HG03066 (cell line): ENCODE data around the gene FNDC7.
"Not testable (repeated sequence)": the region's sequence is repeated elsewhere in the genome, so short reads cannot be mapped to it uniquely, and the experiment has no call there.

Experiments used
- ATAC-seq: cut with Tn5 transposase; IDR thresholded peaks from one replicate; pipeline ENCODE4 v1.9.1; 2021; ENCODE audit warnings: low read depth; ENCODE audit not compliant: unreplicated experiment

FNDC7 gene

GRCh38 chr1:108692724-108693655 lies 19.7 kb upstream of the FNDC7 start:
- peak; percentile 50 for ATAC-seq

- no peak for ATAC-seq
Observed at GRCh38 chr1:108695535-108695934, 17.2 kb upstream of the FNDC7 start.

- ATAC-seq = no peak
Observed at GRCh38 chr1:108699375-108700332, 13.1 kb upstream of the FNDC7 start.

DNA sequence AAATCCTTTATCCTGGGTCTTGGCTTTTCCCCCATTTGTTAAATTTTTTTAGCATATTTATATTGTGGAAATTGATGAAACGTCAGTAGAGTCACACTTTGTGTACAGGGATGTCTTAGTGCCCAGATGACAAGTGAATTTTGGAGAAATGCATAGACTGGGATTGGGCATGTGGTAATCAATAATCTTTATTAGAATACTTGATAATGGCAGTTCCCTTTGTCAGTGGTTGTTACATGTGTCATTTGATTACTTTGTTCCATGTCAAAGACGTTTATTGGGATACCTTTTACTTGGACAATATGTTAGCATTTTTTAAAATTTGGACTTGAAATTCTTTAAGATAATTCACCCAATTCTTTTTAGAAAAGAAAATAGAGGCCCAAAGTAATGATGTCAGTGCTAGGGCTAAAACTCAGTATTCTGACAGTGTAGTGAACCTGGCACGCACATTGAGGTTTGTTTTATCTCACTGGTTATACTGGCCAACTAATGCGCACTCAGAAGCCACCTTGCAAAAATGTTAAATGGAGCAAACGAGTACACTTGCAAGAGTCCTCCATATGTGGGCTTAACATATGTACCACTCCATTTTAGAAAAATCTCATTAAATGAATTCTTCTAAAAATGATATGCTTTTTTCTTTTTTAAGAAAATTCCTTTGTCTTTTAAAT lies 11.4 kb upstream of the FNDC7 start:
- no peak for ATAC-seq

- not testable (repeated sequence) for ATAC-seq
Observed at GRCh38 chr1:108702109-108702508, 10.6 kb upstream of the FNDC7 start.

- no peak for ATAC-seq
Observed at GRCh38 chr1:108703939-108704338, 8.8 kb upstream of the FNDC7 start.

- ATAC-seq = no peak
Observed at GRCh38 chr1:108704496-108704895, 8.2 kb upstream of the FNDC7 start.

GRCh38 chr1:108706643-108707042 lies 6.1 kb upstream of the FNDC7 start:
- no peak for ATAC-seq

DNA sequence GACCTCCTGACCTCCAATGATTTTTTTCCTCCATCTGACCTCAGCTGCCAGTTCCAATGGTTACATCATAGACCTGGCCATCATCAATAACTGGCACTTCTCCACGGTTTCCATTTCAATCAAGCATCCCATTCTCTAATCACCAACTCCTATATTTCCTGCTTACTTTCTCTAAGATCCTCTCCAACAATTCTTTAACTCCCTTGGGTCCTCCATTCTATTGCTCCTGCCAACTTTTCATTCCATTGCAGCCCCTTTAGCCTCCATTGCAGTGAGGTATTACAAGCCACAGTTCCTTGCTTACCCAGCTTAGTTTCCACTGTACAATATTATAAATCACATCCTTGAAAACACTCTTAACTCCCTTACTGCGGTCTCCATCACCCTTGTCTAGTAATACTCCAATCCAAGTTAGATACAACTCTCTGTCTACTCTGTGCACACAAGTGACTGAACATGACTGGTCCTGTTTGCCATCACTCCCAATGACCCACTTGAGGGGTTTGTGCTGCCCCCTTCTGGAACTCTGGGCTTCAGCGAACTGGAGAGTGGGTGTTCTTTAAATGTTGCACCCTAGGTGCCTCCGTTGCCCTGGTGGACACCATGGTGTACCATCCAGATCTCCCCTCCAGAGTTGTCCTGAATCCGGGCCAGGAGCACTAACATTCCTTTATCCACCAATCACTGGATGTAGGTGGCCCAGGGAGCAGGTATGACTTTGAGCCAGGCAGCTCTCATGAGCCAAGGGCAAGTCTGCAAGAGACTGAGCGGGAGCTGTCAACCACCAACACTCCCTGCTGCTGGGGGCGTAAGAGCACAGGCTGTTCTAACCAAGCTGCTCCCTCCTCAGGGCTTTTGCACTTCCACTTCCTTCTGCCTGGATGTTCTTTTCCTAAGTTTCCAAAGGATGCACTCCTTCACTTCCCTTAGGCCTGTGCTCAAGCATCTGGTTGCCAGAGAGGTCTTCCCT lies 3.7 kb upstream of the FNDC7 start:
- ATAC-seq = no peak

- ATAC-seq = no peak
Observed at GRCh38 chr1:108715932-108716331, 3.2 kb downstream of the FNDC7 start.

- ATAC-seq = no peak
Observed at GRCh38 chr1:108716437-108717230, 3.9 kb downstream of the FNDC7 start.

- no peak for ATAC-seq
Observed at GRCh38 chr1:108717774-108718316, 5.1 kb downstream of the FNDC7 start.

DNA sequence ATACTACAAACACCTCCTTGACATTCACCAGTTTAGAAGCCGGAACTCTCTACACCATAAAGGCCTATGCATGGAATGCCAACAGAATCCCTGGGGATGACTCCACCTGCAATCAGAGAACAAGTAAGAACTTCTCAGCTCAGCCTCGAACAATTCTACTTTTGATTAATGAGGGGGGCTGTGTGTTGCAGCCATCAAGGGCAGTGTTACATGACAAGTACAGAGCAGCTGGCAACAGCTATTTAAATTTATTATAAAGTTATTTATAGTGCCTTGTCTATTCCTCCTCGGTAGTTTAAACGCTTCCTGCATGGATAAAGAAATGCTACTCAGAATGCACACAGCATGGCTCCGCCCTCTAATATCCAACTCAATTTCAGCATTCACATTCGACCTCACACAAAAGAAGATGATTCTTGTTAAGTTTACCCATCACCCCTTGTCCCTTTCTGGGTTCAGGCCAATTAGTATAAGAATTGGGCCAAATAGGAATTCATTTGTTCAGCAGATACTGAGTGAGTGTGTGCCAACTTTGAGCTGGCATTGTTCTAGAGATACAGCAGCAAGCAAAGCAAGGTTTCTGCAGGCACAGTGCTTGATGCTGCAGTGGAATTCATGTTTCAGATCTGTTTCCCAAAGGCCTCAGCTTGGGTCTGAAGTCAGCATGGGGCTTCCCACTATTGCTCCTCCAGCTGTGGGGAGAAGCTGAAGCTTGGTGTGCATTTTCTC lies 6.4 kb downstream of the FNDC7 start:
- ATAC-seq = no peak

- no peak for ATAC-seq
Observed at GRCh38 chr1:108719656-108720435, 7.1 kb downstream of the FNDC7 start.

DNA sequence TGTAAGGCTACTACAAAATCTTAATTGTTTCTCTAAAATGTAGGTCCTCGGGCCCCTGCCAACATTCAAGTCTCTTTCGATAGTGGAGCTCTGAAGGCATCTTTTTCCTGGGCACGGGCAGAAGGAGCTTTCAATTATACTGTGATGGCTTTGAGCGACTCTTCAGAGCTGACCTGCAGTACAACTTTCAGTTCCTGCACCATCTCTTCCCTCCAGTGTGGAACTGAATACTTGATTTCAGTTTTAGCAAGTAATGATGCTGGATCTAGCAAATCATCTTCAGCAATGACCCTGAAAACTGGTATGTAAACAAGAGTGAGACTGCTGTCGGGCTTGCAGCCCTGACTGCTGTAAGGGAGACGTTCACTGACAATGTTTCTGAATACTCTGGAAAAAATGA lies 9.6 kb downstream of the FNDC7 start:
- no peak for ATAC-seq

GRCh38 chr1:108725906-108726305 lies 13.2 kb downstream of the FNDC7 start:
- no peak for ATAC-seq

DNA sequence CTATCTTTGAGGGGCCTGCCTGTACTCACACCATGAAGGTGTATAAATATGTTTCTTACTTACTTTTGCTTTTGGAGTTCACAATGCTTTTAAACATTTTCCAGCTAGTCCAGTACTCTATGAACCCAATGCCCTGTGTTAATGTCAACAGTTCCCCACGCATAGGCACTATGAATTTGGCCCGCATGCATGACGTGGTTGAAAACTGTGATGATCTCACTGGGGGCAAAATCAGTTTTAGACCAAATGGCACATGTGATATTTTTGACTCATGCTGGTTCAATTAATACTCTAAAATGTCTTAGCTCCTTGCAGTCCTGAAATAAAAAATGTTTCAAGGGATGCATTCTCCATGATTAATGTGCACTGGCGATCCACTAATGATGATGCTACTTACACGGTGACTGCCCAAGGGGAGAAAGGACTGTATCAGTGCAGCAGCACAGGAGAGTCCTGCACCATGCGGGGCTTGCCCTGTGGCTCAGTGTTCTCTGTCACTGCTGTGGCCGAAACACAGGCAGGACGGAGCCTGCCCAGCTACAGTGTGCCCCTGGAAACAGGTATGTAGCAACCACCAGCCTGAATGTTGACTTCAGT lies 15.7 kb downstream of the FNDC7 start:
- ATAC-seq = no peak
